Osteocyte (in vitro differentiated cells): Measurements from ENCODE around the gene CD33. TPM values are rescaled to one million over a fixed set of nuclear protein-coding genes. Genes with fewer than 3 reads are reported as not detected.

Source experiments
- DNase-seq: peaks from one replicate; pipeline ENCODE4 v3.0.0; 2021; ENCODE audit warnings: mixed read lengths; ENCODE audit not compliant: unreplicated experiment; ENCODE audit errors: extremely low spot score
- H3K27ac Mint-ChIP-seq: one replicate; pipeline ENCODE4 v1.8.0; 2021; ENCODE audit warnings: mild to moderate bottlenecking, mixed read lengths; ENCODE audit not compliant: unreplicated experiment
- H3K27me3 Mint-ChIP-seq: one replicate; pipeline ENCODE4 v1.8.0; 2021; ENCODE audit warnings: mixed read lengths; ENCODE audit not compliant: unreplicated experiment
- H3K36me3 Mint-ChIP-seq: one replicate; pipeline ENCODE4 v1.8.0; 2021; ENCODE audit warnings: mixed read lengths; ENCODE audit not compliant: unreplicated experiment
- H3K4me1 Mint-ChIP-seq: one replicate; pipeline ENCODE4 v1.8.0; 2021; ENCODE audit warnings: mixed read lengths; ENCODE audit not compliant: unreplicated experiment
- H3K4me3 Mint-ChIP-seq: one replicate; pipeline ENCODE4 v1.8.0; 2021; ENCODE audit warnings: mild to moderate bottlenecking, moderate library complexity, mixed read lengths; ENCODE audit not compliant: unreplicated experiment
- H3K9me3 Mint-ChIP-seq: one replicate; pipeline ENCODE4 v1.8.0; 2021; ENCODE audit warnings: mixed read lengths; ENCODE audit not compliant: unreplicated experiment
- CTCF ChIP-seq: fragments of 200-600 bp; sonication (generic); IDR thresholded peaks from 2 replicates; pipeline ENCODE4 v1.5.0; 2021; ENCODE audit warnings: antibody characterized with exemption, mild to moderate bottlenecking, moderate library complexity
- microRNA-seq: library from miRNA; unstranded; fragments of <30 nt; microRNA quantifications from one replicate; pipeline ENCODE4 v1.1.0, GENCODE V29; 2020; ENCODE audit not compliant: unreplicated experiment
- total RNA-seq: library from RNA; stranded (reverse); gene quantifications from 2 replicates; pipeline ENCODE4 v1.2.1, GENCODE V29; 2021

The CD33 gene
- total RNA-seq, 1 donor from 2014 or later, result not detected

GRCh38 chr19:51282335-51282734, 57.5 kb downstream of the CD33 start:
- Mint-ChIP-seq H3K36me3 (no peaks in the 10 kb centered on the region), H3K9me3 (peaks cover 20% of the 10 kb centered on the region), H3K27me3 (no peaks in the 10 kb centered on the region), H3K27ac (no peak overlapping the region), H3K4me3 (no peak overlapping the region), H3K4me1 (no peaks in the 10 kb centered on the region)
- TF ChIP-seq CTCF, result no peak
- DNase-seq, result no peak

DNA sequence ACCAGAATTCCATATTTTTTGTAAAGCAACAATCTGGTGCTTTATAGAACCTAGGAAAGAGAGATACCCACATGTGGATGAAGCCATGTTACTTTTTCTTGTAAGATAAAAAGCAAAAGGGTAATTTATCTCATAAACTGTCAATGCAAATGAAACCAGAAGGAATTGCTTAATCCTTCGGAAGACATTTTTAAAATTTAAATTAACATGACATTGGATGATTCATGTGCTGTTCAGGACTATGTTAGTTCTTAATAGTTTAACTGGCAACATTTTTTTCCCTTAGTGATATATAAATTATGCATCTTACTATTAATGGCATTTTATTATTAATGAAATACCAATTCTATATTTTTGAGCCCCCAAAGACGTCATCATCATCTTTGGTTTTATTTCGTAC, 60.8 kb downstream of the CD33 start:
- Mint-ChIP-seq H3K27me3 (no peaks in the 10 kb centered on the region), H3K36me3 (no peaks in the 10 kb centered on the region), H3K4me3 (no peak overlapping the region), H3K4me1 (no peaks in the 10 kb centered on the region), H3K27ac (no peak overlapping the region), H3K9me3 (peaks cover 17% of the 10 kb centered on the region)
- no peak for DNase-seq
- TF ChIP-seq CTCF, result no peak

Small RNA genes within 50 kb of the gene (microRNA-seq; reads per million reads assigned to microRNA genes)
- gene MIR8074, result not detected

Other genes with a start within 250 kb of the CD33 start
- gene KLK7, start 241.2 kb upstream of the CD33 start, total RNA-seq, result not detected in 2 replicates
- gene KLK8, start 223.5 kb upstream of the CD33 start, total RNA-seq, result not detected in 2 replicates
- gene KLK10, start 205.4 kb upstream of the CD33 start, total RNA-seq, result not detected in 2 replicates
- not detected in 2 replicates for gene KLK11, start 198.5 kb upstream of the CD33 start, total RNA-seq
- gene KLK12, start 190.1 kb upstream of the CD33 start, total RNA-seq, result not detected in 2 replicates
- not detected in 2 replicates for gene KLK13, start 160.0 kb upstream of the CD33 start, total RNA-seq
- gene KLK14, start 142.2 kb upstream of the CD33 start, total RNA-seq, result not detected in 2 replicates
- gene CTU1, start 116.7 kb upstream of the CD33 start, total RNA-seq, result 5.6 and 6.5 TPM in 2 replicates
- gene SIGLEC9, start 100.2 kb upstream of the CD33 start, total RNA-seq, result not detected in 2 replicates
- not detected in 2 replicates for gene SIGLEC7, start 82.8 kb upstream of the CD33 start, total RNA-seq
- gene SIGLECL1, start 26.0 kb downstream of the CD33 start, total RNA-seq, result not detected in 2 replicates
- not detected in 2 replicates for gene IGLON5, start 86.6 kb downstream of the CD33 start, total RNA-seq
- gene VSIG10L, start 117.1 kb downstream of the CD33 start, total RNA-seq, result 3.5 TPM in 2 replicates
- 56.2 and 58.8 TPM in 2 replicates for gene ETFB, start 141.3 kb downstream of the CD33 start, total RNA-seq
- 1.8 TPM in 1 of 2 replicates, not detected in the other for gene CLDND2, start 143.9 kb downstream of the CD33 start, total RNA-seq
- gene NKG7, start 147.6 kb downstream of the CD33 start, total RNA-seq, result not detected in 2 replicates
- not detected in 2 replicates for gene LIM2, start 162.9 kb downstream of the CD33 start, total RNA-seq
- not detected in 2 replicates for gene C19orf84, start 165.5 kb downstream of the CD33 start, total RNA-seq
- gene SIGLEC10, start 192.6 kb downstream of the CD33 start, total RNA-seq, result not detected in 2 replicates
- gene SIGLEC8, start 233.4 kb downstream of the CD33 start, total RNA-seq, result not detected in 2 replicates